ENCODE measurements around the gene ZNF593OS. TPM values are rescaled to one million over a fixed set of nuclear protein-coding genes. Genes with fewer than 3 reads are reported as not detected.

The ZNF593OS gene
- total RNA-seq, 1 experiment from 2014 or later, result not detected

GRCh38 chr1:26161415-26162219, 10.0 kb downstream of the ZNF593OS start:
- no CpG with 5 or more reads among the region's 98 CpGs for WGBS (ENCODE audit: extremely low coverage, insufficient read length, low lambda C conversion rate)
- Histone ChIP-seq H2AFZ (ENCODE audit: low read length) (no peak overlapping the region), H2BK5ac (ENCODE audit: insufficient read length, low read length) (no peak overlapping the region), H2AK5ac (ENCODE audit: insufficient read length, low read length) (no peak overlapping the region), H2BK15ac (ENCODE audit: low read depth, low read length) (no peak overlapping the region), H3K9ac (ENCODE audit: extremely low read depth, insufficient read length, low read length) (no peak overlapping the region), H3K14ac (ENCODE audit: insufficient read depth, low read length) (peak overlapping the region; percentile 42; the same call in 1 of the 2 replicates), H3K4me2 (ENCODE audit: insufficient read depth, insufficient read length, low read length) (peak overlapping the region; percentile 46), H3K9me3 (ENCODE audit: control insufficient read depth, low read depth, low read length) (no peaks in the 10 kb centered on the region), H3K23me2 (ENCODE audit: insufficient read length, low read depth, low read length, poor library complexity, severe bottlenecking) (peaks cover 19% of the 10 kb centered on the region), H2BK120ac (ENCODE audit: low read depth, low read length, poor library complexity, severe bottlenecking) (no peak overlapping the region), H3K56ac (ENCODE audit: insufficient read length, low read depth, low read length) (no peak overlapping the region), H2BK20ac (ENCODE audit: low read depth, low read length, poor library complexity, severe bottlenecking) (no peak overlapping the region), H3K79me2 (ENCODE audit: insufficient read depth, low read length) (no peaks in the 10 kb centered on the region), H4K20me1 (ENCODE audit: control insufficient read depth, insufficient read depth, insufficient read length) (no peaks in the 10 kb centered on the region), H3K27me3 (ENCODE audit: insufficient read depth, low read length) (peaks cover 31% of the 10 kb centered on the region; the same call in 1 of the 2 replicates), H3K4me1 (ENCODE audit: insufficient read depth, low read length) (peaks cover 9% of the 10 kb centered on the region; the same call in 1 of the 2 replicates), H4K91ac (ENCODE audit: insufficient read length, low read depth, low read length) (no peak overlapping the region), H3K18ac (ENCODE audit: insufficient read length, low read depth, low read length) (peak overlapping the region; percentile 45), H3K23ac (ENCODE audit: insufficient read length, low read depth, low read length) (no peak overlapping the region), H4K8ac (replicated peaks; ENCODE audit: insufficient read length, low read depth, low read length) (no peak overlapping the region), H3T11ph (ENCODE audit: low read length) (no peak overlapping the region), H3K27ac (ENCODE audit: insufficient read length, low read depth, low read length) (no peak overlapping the region), H2BK12ac (ENCODE audit: insufficient read length, low read depth, low read length) (no peak overlapping the region), H3K4ac (ENCODE audit: low read depth, low read length) (no peak overlapping the region), H3K79me1 (ENCODE audit: insufficient read depth, low read depth, low read length, poor library complexity, severe bottlenecking) (no peaks in the 10 kb centered on the region), H4K5ac (ENCODE audit: insufficient read length, low read depth, low read length) (no peak overlapping the region)
- H3K4me1 Mint-ChIP-seq, result peaks cover 44 to 56% of the 10 kb centered on the region in 2 experiments
- H3K27ac Mint-ChIP-seq, result no peak overlapping the region; a peak in 1 of 7 replicates
- H3K4me3 Mint-ChIP-seq, result peak overlapping the region; percentile 51 to 80
- H3K36me3 Mint-ChIP-seq (ENCODE audit: insufficient read depth in 1 of 3, low read depth in 3 of 3), result no peaks in the 10 kb centered on the region
- DNase-seq, result no peak
- H3K9me3 Mint-ChIP-seq, result peaks cover 0 to 4% of the 10 kb centered on the region in 2 experiments; a peak in 1 of 5 replicates
- TF ChIP-seq, protein P1, sequence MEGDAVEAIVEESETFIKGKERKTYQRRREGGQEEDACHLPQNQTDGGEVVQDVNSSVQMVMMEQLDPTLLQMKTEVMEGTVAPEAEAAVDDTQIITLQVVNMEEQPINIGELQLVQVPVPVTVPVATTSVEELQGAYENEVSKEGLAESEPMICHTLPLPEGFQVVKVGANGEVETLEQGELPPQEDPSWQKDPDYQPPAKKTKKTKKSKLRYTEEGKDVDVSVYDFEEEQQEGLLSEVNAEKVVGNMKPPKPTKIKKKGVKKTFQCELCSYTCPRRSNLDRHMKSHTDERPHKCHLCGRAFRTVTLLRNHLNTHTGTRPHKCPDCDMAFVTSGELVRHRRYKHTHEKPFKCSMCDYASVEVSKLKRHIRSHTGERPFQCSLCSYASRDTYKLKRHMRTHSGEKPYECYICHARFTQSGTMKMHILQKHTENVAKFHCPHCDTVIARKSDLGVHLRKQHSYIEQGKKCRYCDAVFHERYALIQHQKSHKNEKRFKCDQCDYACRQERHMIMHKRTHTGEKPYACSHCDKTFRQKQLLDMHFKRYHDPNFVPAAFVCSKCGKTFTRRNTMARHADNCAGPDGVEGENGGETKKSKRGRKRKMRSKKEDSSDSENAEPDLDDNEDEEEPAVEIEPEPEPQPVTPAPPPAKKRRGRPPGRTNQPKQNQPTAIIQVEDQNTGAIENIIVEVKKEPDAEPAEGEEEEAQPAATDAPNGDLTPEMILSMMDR (conservative IDR thresholded peaks at IDR 0.05), result peak; percentile 33; the same call in 1 of the 3 replicates
- peaks cover 91% of the 10 kb centered on the region for H3K27me3 Mint-ChIP-seq (ENCODE audit: low read depth)

Measured in H9 (cell line).